ENCODE results near the gene CCDC85A.

Gene CCDC85A

GRCh38 chr2:56313500-56313921 is 129.7 kb downstream of the CCDC85A start:
- no peak for DNase-seq

GRCh38 chr2:56314371-56314770 is 130.6 kb downstream of the CCDC85A start:
- DNase-seq: no peak

- DNase-seq: no peak
Measured at GRCh38 chr2:56314796-56315195, 131.0 kb downstream of the CCDC85A start.

GRCh38 chr2:56315376-56315775 is 131.6 kb downstream of the CCDC85A start:
- DNase-seq: no peak

GRCh38 chr2:56316011-56316410 is 132.2 kb downstream of the CCDC85A start:
- DNase-seq: no peak

GRCh38 chr2:56318147-56318546 is 134.4 kb downstream of the CCDC85A start:
- no peak for DNase-seq

GRCh38 chr2:56325661-56326345 is 142.0 kb downstream of the CCDC85A start:
- DNase-seq: no peak

GRCh38 chr2:56326346-56326741 is 142.6 kb downstream of the CCDC85A start:
- DNase-seq: no peak

GRCh38 chr2:56331810-56332209 is 148.0 kb downstream of the CCDC85A start:
- DNase-seq: no peak

GRCh38 chr2:56333812-56334485 is 150.2 kb downstream of the CCDC85A start:
- no peak for DNase-seq

- no peak for DNase-seq
Measured at GRCh38 chr2:56334622-56335021, 150.8 kb downstream of the CCDC85A start.

GRCh38 chr2:56335101-56335500 is 151.3 kb downstream of the CCDC85A start:
- DNase-seq: no peak

GRCh38 chr2:56337342-56337741 is 153.6 kb downstream of the CCDC85A start:
- no peak for DNase-seq

- no peak for DNase-seq
Measured at GRCh38 chr2:56338232-56338631, 154.4 kb downstream of the CCDC85A start.

- DNase-seq: no peak
Measured at GRCh38 chr2:56344771-56345170, 161.0 kb downstream of the CCDC85A start.

GRCh38 chr2:56347881-56348280 is 164.1 kb downstream of the CCDC85A start:
- DNase-seq: no peak

- no peak for DNase-seq
Measured at GRCh38 chr2:56348392-56349210, 164.8 kb downstream of the CCDC85A start.

GRCh38 chr2:56357655-56358295 is 174.0 kb downstream of the CCDC85A start:
- no peak for DNase-seq

- DNase-seq: no peak
Measured at GRCh38 chr2:56361844-56362243, 178.1 kb downstream of the CCDC85A start.

GRCh38 chr2:56364902-56365301 is 181.1 kb downstream of the CCDC85A start:
- DNase-seq: no peak

GRCh38 chr2:56369316-56369715 is 185.5 kb downstream of the CCDC85A start:
- DNase-seq: no peak

GRCh38 chr2:56372071-56372656 is 188.4 kb downstream of the CCDC85A start:
- no peak for DNase-seq

- DNase-seq: no peak
Measured at GRCh38 chr2:56375251-56375650, 191.5 kb downstream of the CCDC85A start.

All from activated gamma-delta T cell treated with Interleukin-2 at 50 U/mL for 16 hours (primary cell).